Activated CD8-positive, alpha-beta memory T cell treated with anti-CD3 and anti-CD28 coated beads for 4 hours (primary cell): ENCODE data around the gene MTHFD1L.
"Not testable (repeated sequence)": the region's sequence is repeated elsewhere in the genome, so short reads cannot be mapped to it uniquely, and the experiment has no call there.

Source experiments
- DNase-seq, 2 donors: peaks; one replicate each; pipeline ENCODE4 v3.0.0-alpha.2; 2020; ENCODE audit warnings: low read depth in 2 of 2

The MTHFD1L gene

DNA sequence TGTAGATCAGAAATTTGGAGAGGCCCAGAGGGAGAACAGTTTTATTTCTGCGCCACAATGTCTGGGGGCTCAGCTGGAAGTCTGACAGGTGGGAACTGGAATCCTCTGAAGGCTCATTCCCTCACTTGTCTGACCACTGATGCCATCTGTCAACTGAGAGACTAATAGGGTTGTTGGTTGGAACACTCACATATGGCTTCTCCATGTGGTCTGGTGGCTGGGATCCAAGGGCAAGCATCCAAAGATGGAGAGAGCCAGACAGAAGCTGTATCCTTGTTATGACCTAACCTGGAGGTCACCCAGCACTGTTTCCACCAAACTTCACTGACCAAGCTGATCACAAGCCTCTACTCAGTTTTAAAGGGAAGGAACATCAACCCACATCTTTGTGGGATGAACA lies 256.4 kb downstream of the MTHFD1L start:
- DNase-seq = no peak

DNA sequence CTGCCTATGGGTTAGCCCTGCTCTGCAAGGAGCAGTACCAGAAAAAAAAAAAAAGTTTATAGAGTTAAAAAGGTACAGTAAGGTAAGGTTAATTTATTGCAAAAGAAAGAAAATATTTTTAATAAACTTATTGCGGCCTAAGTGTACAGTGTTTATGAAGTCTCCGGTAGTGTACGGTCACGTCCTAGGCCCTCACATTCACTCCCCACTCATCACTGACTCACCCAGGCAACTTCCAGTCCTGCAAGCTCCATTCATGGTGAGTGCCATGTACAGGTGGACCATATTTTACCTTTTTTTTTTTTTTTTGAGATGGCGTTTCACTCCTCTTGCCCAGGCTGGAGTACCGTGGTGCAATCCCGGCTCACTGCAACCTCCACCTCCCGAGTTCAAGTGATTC lies 258.1 kb downstream of the MTHFD1L start:
- not testable (repeated sequence) for DNase-seq

DNA sequence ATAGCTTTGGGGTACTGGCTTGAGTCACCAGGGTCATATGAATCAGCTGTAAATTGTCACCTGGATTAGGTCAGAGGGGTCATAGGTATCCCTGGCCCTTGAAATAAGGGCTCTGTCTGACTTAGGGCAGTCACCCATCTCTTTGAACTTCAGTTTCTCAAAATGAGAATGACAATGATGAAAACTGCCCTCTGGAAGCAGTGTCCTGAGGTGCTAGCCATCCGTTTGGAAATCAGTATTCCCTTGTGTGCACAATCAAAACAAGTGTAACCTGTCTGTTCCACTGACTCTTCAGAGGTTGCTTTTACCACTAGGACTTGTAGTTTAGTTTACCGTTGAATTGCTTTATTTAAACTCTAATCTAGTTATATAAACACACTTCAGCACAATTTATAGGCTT lies 259.7 kb downstream of the MTHFD1L start:
- DNase-seq = not testable (repeated sequence)

DNA sequence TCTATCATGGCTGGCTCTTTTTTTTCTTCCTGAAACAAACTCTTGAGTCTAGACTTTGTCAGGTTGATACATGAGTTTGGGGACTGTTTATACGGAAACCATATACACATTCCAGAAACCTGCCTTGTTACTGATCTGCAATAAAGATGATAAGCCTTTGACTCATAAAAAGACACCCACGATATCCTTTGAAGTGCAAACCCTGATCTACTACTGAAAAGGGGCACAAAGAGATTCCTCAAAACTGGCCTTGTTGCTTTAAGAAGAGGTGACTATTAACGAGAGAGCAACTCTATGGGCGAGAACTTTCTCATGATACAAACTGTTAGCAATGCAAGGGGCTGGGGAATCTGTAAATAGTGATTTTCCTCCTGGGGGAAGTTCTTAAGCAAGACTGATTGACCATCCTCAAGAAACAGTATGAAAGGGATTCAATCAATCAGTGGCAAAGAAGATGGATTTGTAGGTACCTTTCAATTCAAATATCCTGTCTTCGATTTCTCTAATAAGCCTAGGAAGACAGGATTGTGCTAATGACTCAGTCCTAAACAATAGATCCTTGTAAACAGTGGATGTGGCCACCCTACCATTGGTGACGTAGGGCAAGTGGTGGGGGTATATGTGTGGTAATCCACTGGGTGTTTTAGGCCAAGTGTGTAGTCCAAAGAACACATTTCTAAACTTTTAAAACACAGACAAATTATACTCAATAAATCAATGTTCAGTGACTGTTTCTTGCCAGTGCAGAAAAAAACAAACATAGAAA lies 260.3 kb downstream of the MTHFD1L start:
- DNase-seq = not testable (repeated sequence)

DNA sequence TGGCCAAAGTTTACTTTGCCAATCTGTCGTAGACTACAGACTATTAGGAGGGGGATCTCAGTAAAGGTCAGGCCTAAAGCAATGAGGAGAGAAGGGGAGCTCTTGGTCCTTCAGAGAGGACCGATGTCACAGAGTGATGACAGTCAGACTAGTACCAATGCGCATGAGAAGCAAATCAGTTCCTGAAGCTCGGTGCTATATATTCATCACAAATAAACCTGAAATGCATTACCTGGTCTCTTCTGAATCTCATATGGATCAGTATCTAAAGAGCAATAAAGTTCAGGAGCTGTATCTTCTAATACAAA lies 260.9 kb downstream of the MTHFD1L start:
- DNase-seq = not testable (repeated sequence)

DNA sequence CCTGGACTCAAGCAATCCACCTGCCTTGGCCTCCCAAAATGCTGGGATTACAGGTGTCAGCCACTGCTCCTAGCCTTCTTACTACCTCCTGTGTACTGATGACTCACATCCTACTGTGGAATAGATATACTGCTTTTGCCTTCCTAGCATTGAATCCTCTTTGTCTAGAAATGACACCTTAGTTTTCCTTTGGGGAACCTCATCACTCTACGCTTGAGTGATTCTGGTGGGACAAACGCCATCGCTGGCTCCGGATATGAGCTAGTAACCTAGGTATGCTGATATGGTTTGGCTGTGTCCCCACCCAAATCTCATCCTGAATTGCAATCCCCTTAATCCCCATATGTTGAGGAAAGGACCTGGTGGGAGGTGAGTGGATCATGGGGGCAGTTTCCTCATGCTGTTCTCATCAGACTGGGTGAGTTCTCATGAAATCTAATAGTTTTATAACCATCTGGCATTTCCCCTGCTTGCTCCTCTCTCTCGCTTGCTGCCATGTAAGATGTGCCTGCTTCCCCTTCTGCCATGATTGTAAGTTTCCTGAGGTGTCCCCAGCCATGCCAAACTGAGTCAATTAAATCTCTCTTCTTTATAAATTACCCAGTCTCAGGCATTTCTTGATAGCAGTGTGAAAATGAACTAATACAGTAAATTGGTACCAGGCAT lies 261.8 kb downstream of the MTHFD1L start:
- not testable (repeated sequence) for DNase-seq

DNA sequence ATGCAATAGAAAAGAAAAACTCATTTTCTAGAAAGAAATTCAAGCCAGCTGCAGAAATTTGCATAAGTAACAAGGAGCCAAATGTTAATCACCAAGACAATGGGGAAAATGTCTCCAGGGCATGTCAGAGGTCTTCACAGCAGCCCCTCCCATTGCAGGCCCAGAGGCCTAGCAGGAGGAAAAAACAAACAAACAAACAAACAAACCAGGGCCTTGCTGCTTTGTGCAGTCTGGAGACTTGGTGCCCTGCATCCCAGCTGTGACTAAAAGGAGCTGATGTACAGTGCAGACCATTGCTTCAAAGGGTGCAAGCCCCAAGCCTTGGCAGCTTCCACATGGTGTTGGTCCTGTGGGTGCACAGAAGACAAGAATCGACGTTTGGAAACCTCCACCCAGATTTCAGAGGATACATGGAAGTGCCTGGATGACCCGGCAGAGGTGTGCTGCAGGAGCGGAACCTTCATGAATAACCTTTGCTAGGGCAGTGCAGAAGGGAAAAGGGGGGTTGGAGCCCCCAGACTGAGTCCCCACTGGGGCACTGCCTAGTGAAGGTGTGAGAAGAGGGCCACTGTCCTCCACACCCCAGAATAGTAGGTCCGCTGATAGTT lies 263.4 kb downstream of the MTHFD1L start:
- DNase-seq = no peak

DNA sequence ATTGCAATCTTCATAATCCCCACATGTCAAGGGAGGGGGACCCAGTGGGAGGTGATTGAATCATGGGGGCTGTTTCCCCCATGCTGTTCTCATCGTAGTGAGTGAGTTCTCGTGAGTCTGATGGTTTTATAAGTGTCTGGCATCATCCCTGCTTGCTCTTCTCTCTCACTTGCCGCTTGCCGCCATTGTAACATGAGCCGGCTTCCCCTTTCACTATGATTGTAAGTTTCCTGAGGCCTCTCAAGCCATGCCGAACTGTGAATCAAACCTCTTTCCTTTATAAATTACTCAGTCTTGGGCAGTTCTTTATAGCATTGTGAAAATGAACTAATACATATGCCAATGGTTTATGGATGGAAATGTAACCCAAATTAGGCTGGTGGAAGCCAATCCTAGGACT lies 264.8 kb downstream of the MTHFD1L start:
- DNase-seq = no peak

DNA sequence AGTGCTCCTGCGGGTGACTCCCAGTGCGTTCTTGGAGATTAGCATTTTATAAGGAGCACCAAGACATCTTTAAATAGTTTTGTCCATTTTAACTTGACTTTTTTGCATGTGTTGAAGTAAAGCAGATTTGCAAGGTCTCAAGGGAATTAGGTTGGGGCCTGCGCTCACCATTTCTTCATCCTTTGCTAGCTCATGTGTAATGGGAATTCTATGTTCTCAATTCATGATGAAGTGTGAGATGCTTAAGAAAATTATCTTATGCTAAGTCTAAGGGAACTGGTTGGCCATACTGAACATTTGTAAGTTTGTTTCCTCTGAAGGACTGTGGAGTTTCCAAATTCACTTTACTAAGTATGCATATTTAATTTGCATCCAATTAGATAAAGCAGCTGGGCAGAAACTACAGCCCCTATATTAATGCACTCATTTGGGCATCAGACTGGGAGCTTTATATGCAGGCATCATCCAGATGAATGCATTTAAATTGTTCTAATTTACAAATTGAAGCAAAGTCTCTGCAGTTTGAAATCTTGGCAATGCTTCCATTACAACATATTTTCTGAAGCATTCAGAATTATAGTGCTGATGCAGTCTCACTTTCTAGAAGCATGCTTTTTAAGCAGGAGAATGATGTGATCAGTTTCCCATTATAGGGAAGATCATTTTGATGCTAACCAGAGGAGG lies 266.0 kb downstream of the MTHFD1L start:
- DNase-seq = no peak

DNA sequence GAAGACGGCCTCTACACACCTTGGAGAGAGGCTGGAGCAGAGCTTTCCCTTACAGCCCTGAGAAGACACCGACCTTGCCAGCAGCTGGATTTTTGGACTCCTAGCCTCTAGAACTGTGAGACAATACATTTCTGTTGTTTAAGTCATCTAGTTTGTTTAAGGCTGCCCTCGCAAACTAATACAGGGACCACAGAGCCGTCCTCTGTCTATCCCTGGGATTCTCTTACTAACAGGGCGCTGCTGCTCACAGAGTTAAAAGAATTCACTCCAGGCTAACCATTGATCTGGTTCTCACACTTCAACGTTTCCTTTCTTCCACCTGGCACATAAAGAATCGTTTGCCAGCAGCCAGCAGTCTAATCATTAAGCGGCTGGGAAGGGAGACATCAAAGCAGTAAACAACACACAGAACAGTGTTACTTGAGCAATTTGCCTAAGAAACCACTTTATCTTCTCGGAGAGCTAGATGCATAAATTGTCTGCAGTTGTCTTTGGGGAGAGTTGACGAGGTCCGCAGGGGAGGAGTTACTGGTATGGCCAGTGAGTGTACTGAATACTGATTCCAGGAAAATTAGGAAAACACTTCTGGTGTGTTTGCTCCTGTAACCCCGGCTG lies 270.7 kb downstream of the MTHFD1L start:
- no peak for DNase-seq

DNA sequence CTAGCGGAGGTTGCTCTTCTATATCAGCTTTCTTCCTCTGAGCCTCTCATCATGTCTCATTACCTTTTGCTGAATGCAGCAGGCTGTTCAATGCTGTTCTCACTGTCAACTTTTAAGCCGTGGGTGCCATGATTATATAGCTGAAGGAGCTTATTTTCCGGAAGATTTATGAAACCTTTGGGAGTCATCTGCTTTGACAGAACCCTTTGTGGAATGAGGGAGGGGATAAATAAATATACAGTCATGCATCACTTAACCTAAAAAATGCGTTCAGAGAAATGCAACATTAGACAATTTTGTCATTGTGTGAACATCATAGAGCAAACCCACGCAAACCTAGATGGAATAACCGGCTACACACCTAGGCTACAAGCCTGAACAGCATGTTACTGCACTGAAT lies 272.0 kb downstream of the MTHFD1L start:
- DNase-seq = no peak

DNA sequence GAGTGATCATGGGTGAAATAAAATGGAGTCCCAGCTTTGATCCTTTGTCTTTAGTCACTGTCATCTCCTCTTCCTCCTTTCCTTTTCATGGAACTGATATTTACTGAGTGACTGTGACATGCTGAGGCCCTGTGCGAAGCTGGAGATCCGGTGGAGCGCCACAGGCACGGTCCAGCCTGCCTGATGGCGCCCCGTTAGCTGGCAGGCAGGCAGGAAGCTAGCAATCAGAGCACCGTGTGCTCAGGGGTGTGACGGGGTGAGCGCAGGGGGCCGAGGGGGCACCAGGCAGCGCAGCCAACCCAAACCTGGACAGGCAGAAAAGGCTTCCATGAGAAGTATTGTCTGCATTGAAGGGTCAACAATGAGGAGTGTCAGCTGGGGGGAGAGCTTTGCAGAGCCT lies 274.0 kb downstream of the MTHFD1L start:
- DNase-seq = no peak

DNA sequence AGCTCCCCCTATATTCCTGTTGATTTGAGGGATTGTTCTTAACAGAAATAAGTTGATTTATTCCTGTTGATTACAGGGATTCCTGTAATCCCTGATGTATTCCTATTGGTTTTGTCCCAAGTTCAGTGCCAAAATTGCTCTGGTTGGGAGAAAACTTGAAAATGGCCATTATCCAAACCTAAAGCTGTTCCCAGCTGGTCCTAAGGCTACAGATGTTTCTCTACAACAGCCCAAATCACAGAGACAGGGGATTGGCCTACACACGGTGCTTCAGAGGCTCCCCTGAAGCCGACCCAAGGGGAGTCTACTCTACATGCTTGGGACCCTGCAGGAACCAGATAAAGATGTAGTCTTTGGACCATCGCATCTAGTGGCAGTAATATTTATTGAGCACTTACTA lies 275.3 kb downstream of the MTHFD1L start:
- DNase-seq = no peak

DNA sequence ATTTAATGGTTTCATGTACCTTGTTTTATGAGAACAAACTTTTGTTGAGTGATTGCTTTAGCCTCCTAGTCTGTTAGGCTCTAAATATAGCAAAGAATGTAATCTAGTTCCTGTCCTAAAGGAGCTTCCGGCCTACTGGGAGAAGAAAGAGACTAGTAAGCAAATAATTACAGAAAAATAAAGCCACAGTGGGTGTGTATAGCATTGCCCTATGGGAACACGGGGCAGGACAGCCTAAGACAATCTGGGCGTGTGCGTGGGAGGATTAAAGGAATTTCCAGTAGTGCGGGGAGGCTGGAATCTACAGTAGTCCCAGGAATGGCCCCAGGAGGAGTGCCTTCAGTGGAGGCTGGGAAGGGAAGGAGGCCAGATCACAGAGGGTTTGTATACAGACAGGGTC lies 276.2 kb downstream of the MTHFD1L start:
- DNase-seq = no peak

DNA sequence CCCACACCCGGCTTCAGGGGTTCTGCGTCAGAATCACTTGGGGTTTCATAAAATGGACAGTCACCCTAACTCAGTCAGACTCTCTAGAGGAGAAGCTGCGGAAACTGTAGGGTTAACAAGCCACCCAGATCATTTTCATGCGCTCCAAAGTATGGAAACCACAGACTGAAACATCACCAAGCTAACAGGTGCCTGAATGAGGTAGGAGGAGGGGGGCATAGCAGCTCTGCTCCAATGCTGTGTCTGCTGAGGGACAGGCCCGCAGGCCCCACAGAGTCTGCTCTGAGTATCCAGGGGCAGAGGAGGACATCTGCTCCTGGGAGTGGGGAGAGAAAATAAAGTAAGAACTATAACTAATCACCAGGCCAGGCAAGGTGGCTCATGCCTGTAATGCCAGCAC lies 277.2 kb downstream of the MTHFD1L start:
- no peak for DNase-seq

DNA sequence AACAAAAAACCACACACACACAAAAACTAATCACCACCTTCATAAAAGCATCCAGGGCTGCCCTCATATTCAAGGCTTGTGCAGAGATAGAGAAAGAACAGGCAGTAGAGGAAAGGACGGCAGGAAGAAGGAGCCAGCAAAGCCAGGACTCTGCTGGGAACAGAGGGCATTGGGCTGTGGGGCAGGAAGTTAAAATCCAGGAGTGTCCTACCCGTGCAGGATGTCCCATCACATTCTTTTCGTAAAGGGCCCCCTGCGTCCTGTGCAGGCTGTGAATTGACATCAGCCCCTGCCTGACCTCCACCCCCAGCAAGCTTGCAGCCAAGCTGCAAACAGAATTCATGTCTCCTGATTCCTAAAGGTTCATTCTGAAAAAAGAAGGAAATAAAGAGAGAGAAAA lies 277.8 kb downstream of the MTHFD1L start:
- no peak for DNase-seq

DNA sequence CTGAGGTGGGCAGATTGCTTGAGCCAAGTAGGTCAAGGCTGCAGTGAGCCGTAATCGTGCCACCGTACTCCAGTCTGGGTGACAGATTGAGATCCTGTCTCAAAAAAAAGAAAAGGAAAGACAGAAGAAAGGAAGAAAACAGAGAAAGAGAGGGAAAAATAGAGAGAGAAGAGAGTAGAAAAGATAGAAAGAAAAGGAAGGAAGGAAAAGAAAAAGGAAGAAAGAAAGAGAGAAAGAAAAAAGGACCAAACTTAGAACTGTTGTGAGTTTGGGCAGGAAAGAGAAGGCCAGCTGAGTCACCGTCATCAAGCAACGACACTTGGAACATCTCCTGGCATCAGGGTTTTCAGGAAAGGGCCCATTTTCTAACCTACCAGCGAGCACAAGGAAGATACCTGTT lies 278.3 kb downstream of the MTHFD1L start:
- no peak for DNase-seq

DNA sequence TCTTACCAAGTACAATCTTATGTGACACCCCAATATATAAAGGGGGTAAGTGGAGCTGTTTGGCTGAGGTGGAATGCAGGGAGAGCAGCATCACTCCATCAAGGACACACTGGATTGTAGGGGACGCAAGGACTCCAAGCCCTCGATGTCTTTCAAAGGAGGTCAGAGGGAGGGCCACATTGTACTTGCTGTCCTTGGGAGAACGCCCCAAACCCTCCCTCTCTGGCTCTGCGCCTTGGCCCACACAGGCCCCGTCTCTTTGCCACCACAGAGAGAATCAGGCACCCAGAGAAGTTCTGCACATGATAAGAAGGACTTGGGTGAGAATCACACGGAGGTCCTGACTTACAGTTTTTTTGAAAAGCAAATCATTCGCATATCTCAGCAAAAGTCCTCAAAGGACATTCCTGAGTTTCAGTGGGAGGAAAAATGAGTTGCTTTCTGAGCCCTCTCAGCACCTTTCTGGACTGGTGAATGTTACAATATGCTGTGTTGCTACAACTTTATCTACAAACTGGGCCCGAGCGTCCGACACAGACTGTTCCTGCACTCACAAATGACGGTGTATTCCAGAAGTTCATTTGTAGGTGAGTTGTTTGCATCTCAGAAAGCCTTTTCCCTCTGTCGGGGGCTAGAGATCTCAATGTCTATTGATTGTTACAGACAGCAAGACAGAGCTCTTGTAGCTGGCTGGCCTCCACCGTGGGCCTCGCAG lies 281.8 kb downstream of the MTHFD1L start:
- DNase-seq = no peak

DNA sequence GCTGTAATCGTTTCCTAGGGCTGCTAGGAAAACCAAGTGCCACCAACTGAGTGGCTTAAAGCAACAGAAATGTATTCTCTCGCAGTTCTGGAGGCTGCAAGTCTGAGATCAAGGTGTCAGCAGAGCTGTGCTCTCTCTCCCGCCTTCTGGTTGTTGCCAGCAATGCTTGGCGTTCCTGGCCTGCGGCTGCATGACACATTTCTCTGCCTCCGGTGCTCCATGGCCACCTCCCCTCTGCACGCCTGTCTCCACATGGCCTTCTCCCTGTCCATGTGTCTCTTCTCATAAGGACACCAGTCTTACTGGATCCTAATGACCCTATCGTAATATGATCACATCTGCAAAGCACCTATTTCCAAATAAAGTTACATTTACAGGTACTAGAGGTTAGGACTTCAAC lies 282.6 kb downstream of the MTHFD1L start:
- no peak for DNase-seq

DNA sequence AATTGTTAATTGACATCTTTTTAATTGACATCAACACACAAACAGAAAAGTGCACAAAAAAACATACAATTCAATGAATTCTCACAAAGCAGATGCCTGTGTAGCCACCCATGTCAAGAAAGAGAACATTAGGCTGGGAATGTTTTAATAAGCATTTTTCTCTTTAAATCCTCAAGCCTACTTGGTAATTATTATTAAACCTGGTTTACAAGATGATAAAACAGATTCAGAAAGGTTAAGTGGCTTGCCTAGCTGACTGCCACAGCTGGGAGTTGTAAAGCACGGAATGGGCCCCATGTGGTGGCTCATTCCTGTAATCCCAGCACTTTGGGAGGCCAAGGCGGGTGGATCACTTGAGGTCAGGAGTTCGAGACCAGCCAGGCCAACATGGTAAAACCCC lies 284.3 kb downstream of the MTHFD1L start:
- no peak for DNase-seq
